BLaER1 (cell line): Measurements from ENCODE around the gene SLC39A13.

Experiments used
- H3K27ac ChIP-seq: shearing (Covaris generic); formaldehyde crosslinking; 2 replicates; pipeline ENCODE4 v1.8.1; 2022
- H3K27me3 ChIP-seq: shearing (Covaris generic); formaldehyde crosslinking; 2 replicates; pipeline ENCODE4 v1.8.1; 2022
- H3K36me3 ChIP-seq: shearing (Covaris generic); formaldehyde crosslinking; 2 replicates; pipeline ENCODE4 v1.8.1; 2022
- H3K4me1 ChIP-seq: shearing (Covaris generic); formaldehyde crosslinking; 2 replicates; pipeline ENCODE4 v1.8.1; 2022
- H3K4me2 ChIP-seq: shearing (Covaris generic); formaldehyde crosslinking; 2 replicates; pipeline ENCODE4 v1.8.1; 2022
- H3K4me3 ChIP-seq: shearing (Covaris generic); formaldehyde crosslinking; 2 replicates; pipeline ENCODE4 v1.8.1; 2022
- H3K9ac ChIP-seq: shearing (Covaris generic); formaldehyde crosslinking; 2 replicates; pipeline ENCODE4 v1.8.1; 2022
- H3K9me3 ChIP-seq: shearing (Covaris generic); formaldehyde crosslinking; 2 replicates; pipeline ENCODE4 v1.8.1; 2022
- H4K20me1 ChIP-seq: shearing (Covaris generic); formaldehyde crosslinking; 2 replicates; pipeline ENCODE4 v1.8.1; 2022
- Cebpa-rat ChIP-seq: shearing (Covaris generic); IDR thresholded peaks from 2 replicates; pipeline ENCODE4 v1.8.1; 2022

The SLC39A13 gene

GRCh38 chr11:47373876-47374719, 34.3 kb upstream of the SLC39A13 start:
- Histone ChIP-seq H3K9me3 (no peaks in the 10 kb centered on the region), H3K36me3 (peaks cover 63% of the 10 kb centered on the region), H3K4me2 (peak overlapping the region; percentile 100), H3K4me3 (no peak overlapping the region), H3K9ac (peak overlapping the region; percentile 57; the same call in 1 of the 2 replicates), H3K4me1 (peaks cover 59% of the 10 kb centered on the region), H3K27ac (peak overlapping the region; percentile 99), H4K20me1 (peaks cover 35% of the 10 kb centered on the region; the same call in 1 of the 2 replicates), H3K27me3 (no peaks in the 10 kb centered on the region)
- no peak for TF ChIP-seq Cebpa-rat

- Histone ChIP-seq H3K4me1 (peaks cover 59% of the 10 kb centered on the region), H3K36me3 (peaks cover 60% of the 10 kb centered on the region), H4K20me1 (peaks cover 32% of the 10 kb centered on the region; the same call in 1 of the 2 replicates), H3K27ac (peak overlapping the region; percentile 99), H3K4me2 (peak overlapping the region; percentile 100), H3K9me3 (no peaks in the 10 kb centered on the region), H3K4me3 (no peak overlapping the region), H3K9ac (peak overlapping the region; percentile 97; the same call in 1 of the 2 replicates), H3K27me3 (no peaks in the 10 kb centered on the region)
- TF ChIP-seq Cebpa-rat: no peak
Observed at GRCh38 chr11:47374720-47375019, 33.7 kb upstream of the SLC39A13 start.

GRCh38 chr11:47375020-47375419, 33.4 kb upstream of the SLC39A13 start:
- Histone ChIP-seq H3K9ac (peak overlapping the region; percentile 97), H3K36me3 (peaks cover 56% of the 10 kb centered on the region), H4K20me1 (peaks cover 28% of the 10 kb centered on the region; the same call in 1 of the 2 replicates), H3K4me2 (peak overlapping the region; percentile 100), H3K27me3 (no peaks in the 10 kb centered on the region), H3K4me3 (no peak overlapping the region), H3K9me3 (no peaks in the 10 kb centered on the region), H3K27ac (peak overlapping the region; percentile 99), H3K4me1 (peaks cover 56% of the 10 kb centered on the region)
- TF ChIP-seq Cebpa-rat: no peak

GRCh38 chr11:47375546-47376085, 32.8 kb upstream of the SLC39A13 start:
- H3K27me3 ChIP-seq: no peaks in the 10 kb centered on the region
- peaks cover 50% of the 10 kb centered on the region for H3K36me3 ChIP-seq
- no peaks in the 10 kb centered on the region for H3K9me3 ChIP-seq
- peak overlapping the region; percentile 100 for H3K4me2 ChIP-seq
- H3K4me3 ChIP-seq: peak overlapping the region; percentile 83
- H3K9ac ChIP-seq: peak overlapping the region; percentile 97
- H3K4me1 ChIP-seq: peaks cover 53% of the 10 kb centered on the region
- H4K20me1 ChIP-seq: peaks cover 23% of the 10 kb centered on the region; the same call in 1 of the 2 replicates
- TF ChIP-seq Cebpa-rat: no peak
- H3K27ac ChIP-seq: peak overlapping the region; percentile 99

- H4K20me1 ChIP-seq: peaks cover 23% of the 10 kb centered on the region; the same call in 1 of the 2 replicates
Observed at GRCh38 chr11:47376107-47376524, 32.3 kb upstream of the SLC39A13 start.

GRCh38 chr11:47376525-47377371, 31.6 kb upstream of the SLC39A13 start:
- Histone ChIP-seq H3K36me3 (peaks cover 39% of the 10 kb centered on the region), H3K9ac (peak overlapping the region; percentile 97), H3K4me3 (peak overlapping the region; percentile 83), H3K4me1 (peaks cover 53% of the 10 kb centered on the region), H3K9me3 (no peaks in the 10 kb centered on the region), H3K27ac (peak overlapping the region; percentile 99), H3K4me2 (peak overlapping the region; percentile 100), H4K20me1 (peaks cover 23% of the 10 kb centered on the region; the same call in 1 of the 2 replicates), H3K27me3 (no peaks in the 10 kb centered on the region)
- peak; percentile 60; the same call in 1 of the 2 replicates for TF ChIP-seq Cebpa-rat

More at GRCh38 chr11:47376107-47376524, 32.3 kb upstream of the SLC39A13 start:
- H3K9me3 ChIP-seq: no peaks in the 10 kb centered on the region
- H3K27ac ChIP-seq: peak overlapping the region; percentile 99
- peaks cover 45% of the 10 kb centered on the region for H3K36me3 ChIP-seq
- TF ChIP-seq Cebpa-rat: no peak
- H3K4me3 ChIP-seq: peak overlapping the region; percentile 83
- H3K9ac ChIP-seq: peak overlapping the region; percentile 97
- H3K27me3 ChIP-seq: no peaks in the 10 kb centered on the region
- peak overlapping the region; percentile 100 for H3K4me2 ChIP-seq
- H3K4me1 ChIP-seq: peaks cover 53% of the 10 kb centered on the region

GRCh38 chr11:47377571-47378009, 30.8 kb upstream of the SLC39A13 start:
- no peak for TF ChIP-seq Cebpa-rat
- peak overlapping the region; percentile 100 for H3K4me2 ChIP-seq

GRCh38 chr11:47378010-47378835, 30.2 kb upstream of the SLC39A13 start, which contains the start of gene SPI1:
Gene SPI1 (minus strand): TSS chr11:47378547. CDS start chr11:47378353, 194 bp downstream.
- no peaks in the 10 kb centered on the region for H3K9me3 ChIP-seq
- TF ChIP-seq Cebpa-rat: no peak
- peak within 1 kb of the TSS; percentile 97 for H3K9ac ChIP-seq
- peak within 1 kb of the TSS; percentile 83 for H3K4me3 ChIP-seq
- H4K20me1 ChIP-seq: peaks cover 23% of the 10 kb centered on the region; the same call in 1 of the 2 replicates
- peak within 1 kb of the TSS; percentile 100 for H3K4me2 ChIP-seq
- peaks cover 64% of the 10 kb centered on the region for H3K4me1 ChIP-seq
- peak within 1 kb of the TSS; percentile 99 for H3K27ac ChIP-seq
- peaks cover 24% of the 10 kb centered on the region for H3K36me3 ChIP-seq
- H3K27me3 ChIP-seq: no peaks in the 10 kb centered on the region

More at GRCh38 chr11:47377571-47378009, 30.8 kb upstream of the SLC39A13 start:
- H3K27me3 ChIP-seq: no peaks in the 10 kb centered on the region
- H3K9me3 ChIP-seq: no peaks in the 10 kb centered on the region
- peak overlapping the region; percentile 97 for H3K9ac ChIP-seq
- H3K4me1 ChIP-seq: peaks cover 57% of the 10 kb centered on the region
- H3K36me3 ChIP-seq: peaks cover 30% of the 10 kb centered on the region
- peaks cover 23% of the 10 kb centered on the region; the same call in 1 of the 2 replicates for H4K20me1 ChIP-seq
- H3K4me3 ChIP-seq: peak overlapping the region; percentile 83
- peak overlapping the region; percentile 99 for H3K27ac ChIP-seq
